ENCODE measurements around the gene PVALEF.

DNA sequence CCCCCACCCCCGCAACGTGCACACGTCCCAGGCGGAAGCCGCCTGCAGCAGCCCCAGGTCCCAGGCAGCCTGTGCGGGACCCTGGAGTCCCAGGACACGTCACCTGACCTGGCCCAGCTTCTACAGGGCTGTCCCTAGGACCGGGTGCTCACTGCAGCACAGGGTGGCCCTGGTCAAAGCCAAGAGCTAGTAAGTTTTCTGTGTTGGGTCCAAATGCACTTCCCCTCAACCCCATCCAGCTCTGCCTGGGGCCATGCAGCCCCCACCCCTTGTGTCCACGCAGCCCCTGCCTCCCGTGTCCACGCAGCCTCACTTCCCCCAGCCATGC is 22.1 kb upstream of the PVALEF start:
- TF ChIP-seq, protein P1, sequence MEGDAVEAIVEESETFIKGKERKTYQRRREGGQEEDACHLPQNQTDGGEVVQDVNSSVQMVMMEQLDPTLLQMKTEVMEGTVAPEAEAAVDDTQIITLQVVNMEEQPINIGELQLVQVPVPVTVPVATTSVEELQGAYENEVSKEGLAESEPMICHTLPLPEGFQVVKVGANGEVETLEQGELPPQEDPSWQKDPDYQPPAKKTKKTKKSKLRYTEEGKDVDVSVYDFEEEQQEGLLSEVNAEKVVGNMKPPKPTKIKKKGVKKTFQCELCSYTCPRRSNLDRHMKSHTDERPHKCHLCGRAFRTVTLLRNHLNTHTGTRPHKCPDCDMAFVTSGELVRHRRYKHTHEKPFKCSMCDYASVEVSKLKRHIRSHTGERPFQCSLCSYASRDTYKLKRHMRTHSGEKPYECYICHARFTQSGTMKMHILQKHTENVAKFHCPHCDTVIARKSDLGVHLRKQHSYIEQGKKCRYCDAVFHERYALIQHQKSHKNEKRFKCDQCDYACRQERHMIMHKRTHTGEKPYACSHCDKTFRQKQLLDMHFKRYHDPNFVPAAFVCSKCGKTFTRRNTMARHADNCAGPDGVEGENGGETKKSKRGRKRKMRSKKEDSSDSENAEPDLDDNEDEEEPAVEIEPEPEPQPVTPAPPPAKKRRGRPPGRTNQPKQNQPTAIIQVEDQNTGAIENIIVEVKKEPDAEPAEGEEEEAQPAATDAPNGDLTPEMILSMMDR (IDR thresholded peaks at IDR 0.05), result no peak
- TF ChIP-seq POLR2A (IDR thresholded peaks at IDR 0.05), result no peak

Data from prostate gland (tissue), 2 donors.